ENCODE measurements around the gene MCM3.

Gene MCM3

DNA sequence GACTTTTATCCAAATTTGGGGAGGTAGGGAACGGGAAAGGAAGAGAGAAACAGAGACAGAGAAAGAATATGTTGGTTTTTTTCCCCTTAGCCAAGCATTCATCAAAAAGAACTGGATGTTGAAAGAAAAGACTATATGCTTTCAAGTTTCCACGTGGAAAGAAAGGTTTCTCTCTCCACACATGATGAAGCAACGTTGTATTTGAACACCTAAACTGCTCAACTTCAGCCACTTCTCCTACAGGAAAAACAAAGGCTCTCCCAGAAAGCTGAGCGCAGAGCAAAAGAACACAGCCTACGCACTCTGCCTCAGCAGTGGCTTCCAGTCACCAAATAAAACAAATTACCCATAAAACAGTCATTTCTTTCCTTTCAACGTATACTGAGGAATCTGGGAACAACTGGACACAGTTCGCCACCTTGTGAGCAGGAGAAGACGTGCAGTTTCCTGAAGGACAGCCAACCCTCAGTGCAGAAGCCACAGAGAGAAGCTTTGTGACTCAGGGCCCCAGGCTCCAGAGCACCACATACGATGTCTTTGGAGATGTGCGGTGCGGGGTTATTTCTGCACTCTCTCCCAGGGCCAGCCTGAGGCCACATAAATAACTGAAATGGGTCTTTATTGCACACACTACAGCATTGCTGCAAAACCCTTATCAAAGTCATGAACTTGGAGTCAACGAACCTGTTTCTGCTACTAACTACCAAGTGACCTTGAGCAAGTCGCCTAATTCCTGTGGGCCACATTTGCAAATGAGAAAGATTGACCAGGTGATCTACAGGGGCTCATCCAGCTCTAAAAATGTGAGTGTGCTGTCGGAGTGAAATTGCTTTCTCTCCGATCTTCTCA, 50.3 kb downstream of the MCM3 start:
- TF ChIP-seq POLR2AphosphoS5 (IDR thresholded peaks at IDR 0.05; ENCODE audit: low read depth) (no peak), GABPA (IDR thresholded peaks at IDR 0.05; ENCODE audit: low read depth) (no peak), SPI1 (IDR thresholded peaks at IDR 0.05; ENCODE audit: borderline replicate concordance, low read depth) (no peak)
- TF ChIP-seq, protein P1, sequence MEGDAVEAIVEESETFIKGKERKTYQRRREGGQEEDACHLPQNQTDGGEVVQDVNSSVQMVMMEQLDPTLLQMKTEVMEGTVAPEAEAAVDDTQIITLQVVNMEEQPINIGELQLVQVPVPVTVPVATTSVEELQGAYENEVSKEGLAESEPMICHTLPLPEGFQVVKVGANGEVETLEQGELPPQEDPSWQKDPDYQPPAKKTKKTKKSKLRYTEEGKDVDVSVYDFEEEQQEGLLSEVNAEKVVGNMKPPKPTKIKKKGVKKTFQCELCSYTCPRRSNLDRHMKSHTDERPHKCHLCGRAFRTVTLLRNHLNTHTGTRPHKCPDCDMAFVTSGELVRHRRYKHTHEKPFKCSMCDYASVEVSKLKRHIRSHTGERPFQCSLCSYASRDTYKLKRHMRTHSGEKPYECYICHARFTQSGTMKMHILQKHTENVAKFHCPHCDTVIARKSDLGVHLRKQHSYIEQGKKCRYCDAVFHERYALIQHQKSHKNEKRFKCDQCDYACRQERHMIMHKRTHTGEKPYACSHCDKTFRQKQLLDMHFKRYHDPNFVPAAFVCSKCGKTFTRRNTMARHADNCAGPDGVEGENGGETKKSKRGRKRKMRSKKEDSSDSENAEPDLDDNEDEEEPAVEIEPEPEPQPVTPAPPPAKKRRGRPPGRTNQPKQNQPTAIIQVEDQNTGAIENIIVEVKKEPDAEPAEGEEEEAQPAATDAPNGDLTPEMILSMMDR (IDR thresholded peaks at IDR 0.05; ENCODE audit: insufficient read depth, low read length): no peak
- TF ChIP-seq, protein P2, sequence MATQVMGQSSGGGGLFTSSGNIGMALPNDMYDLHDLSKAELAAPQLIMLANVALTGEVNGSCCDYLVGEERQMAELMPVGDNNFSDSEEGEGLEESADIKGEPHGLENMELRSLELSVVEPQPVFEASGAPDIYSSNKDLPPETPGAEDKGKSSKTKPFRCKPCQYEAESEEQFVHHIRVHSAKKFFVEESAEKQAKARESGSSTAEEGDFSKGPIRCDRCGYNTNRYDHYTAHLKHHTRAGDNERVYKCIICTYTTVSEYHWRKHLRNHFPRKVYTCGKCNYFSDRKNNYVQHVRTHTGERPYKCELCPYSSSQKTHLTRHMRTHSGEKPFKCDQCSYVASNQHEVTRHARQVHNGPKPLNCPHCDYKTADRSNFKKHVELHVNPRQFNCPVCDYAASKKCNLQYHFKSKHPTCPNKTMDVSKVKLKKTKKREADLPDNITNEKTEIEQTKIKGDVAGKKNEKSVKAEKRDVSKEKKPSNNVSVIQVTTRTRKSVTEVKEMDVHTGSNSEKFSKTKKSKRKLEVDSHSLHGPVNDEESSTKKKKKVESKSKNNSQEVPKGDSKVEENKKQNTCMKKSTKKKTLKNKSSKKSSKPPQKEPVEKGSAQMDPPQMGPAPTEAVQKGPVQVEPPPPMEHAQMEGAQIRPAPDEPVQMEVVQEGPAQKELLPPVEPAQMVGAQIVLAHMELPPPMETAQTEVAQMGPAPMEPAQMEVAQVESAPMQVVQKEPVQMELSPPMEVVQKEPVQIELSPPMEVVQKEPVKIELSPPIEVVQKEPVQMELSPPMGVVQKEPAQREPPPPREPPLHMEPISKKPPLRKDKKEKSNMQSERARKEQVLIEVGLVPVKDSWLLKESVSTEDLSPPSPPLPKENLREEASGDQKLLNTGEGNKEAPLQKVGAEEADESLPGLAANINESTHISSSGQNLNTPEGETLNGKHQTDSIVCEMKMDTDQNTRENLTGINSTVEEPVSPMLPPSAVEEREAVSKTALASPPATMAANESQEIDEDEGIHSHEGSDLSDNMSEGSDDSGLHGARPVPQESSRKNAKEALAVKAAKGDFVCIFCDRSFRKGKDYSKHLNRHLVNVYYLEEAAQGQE (IDR thresholded peaks at IDR 0.05; ENCODE audit: insufficient replicate concordance, low read depth): no peak
- no peaks in the 10 kb centered on the region for H3K27me3 ChIP-seq (ENCODE audit: insufficient read depth, poor library complexity, severe bottlenecking)
- peak in 1 of 2 experiments; percentile 15 for DNase-seq (ENCODE audit: low read depth in 1 of 2, low spot score in 1 of 2)
- H3K27ac ChIP-seq (replicated peaks): no peak overlapping the region
- H3K4me3 ChIP-seq (replicated peaks; ENCODE audit: insufficient read depth, low read length): no peak overlapping the region

DNA sequence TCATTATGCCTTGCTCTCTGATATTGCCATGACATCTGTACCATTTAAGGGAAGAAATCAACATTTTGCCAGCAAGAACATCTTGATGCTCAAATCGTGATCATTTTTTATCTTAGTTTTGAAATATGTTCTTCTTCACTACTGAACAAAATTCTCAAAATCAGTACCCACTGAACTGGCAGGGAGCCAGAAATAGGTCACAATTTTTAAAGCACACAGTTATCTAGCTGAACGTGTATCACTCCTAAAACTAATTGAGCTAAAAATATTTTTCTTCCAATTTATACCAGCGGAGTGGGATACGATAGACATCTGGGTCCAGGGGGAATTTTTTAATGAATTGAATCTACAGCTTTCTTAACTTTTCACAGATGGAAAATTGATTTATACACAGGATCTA, 51.5 kb downstream of the MCM3 start:
- DNase-seq (ENCODE audit: low read depth in 1 of 2, low spot score in 1 of 2): no peak
- H3K27me3 ChIP-seq (ENCODE audit: insufficient read depth, poor library complexity, severe bottlenecking): no peaks in the 10 kb centered on the region
- TF ChIP-seq SPI1 (IDR thresholded peaks at IDR 0.05; ENCODE audit: borderline replicate concordance, low read depth) (no peak), POLR2AphosphoS5 (IDR thresholded peaks at IDR 0.05; ENCODE audit: low read depth) (no peak), GABPA (IDR thresholded peaks at IDR 0.05; ENCODE audit: low read depth) (no peak)
- TF ChIP-seq, protein P2 (IDR thresholded peaks at IDR 0.05; ENCODE audit: insufficient replicate concordance, low read depth): no peak
- TF ChIP-seq, protein P1 (IDR thresholded peaks at IDR 0.05; ENCODE audit: insufficient read depth, low read length): no peak
- no peak overlapping the region for H3K27ac ChIP-seq (replicated peaks)
- no peak overlapping the region for H3K4me3 ChIP-seq (replicated peaks; ENCODE audit: insufficient read depth, low read length)

DNA sequence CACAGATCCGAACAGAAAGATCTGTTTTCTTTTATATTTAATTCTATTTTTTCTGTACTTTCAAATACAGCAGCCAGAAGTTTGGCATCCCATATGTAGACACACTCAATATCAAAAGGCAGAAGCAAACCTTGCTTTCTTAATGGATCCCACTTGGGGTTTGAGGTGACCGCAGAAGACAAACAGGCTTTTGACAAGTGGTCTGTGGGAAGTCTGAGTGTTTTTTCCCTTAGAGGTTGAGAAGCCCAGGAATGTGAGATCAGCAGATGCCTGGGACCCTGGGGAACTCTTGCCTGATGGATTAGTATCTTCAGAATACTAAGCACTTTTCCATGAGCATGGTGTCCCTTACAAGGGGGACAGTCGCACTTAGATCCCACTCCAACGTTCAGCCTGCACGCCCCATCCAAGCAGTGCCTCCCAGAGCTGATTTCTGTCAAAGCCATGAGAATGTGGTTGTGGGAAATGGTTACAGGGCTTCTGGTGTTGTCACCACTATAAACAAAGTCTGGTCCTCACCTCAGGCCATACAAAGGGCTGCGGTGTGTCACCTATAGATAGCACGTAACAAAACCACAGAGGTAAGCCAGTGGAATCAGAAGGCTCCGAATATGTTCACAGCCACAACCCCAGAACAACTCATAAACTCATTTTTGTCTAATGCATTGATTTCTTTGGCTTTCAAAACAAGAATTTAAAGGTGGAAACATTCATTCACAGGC, 53.0 kb downstream of the MCM3 start:
- Histone ChIP-seq H3K27me3 (ENCODE audit: insufficient read depth, poor library complexity, severe bottlenecking) (no peaks in the 10 kb centered on the region), H3K4me3 (replicated peaks; ENCODE audit: insufficient read depth, low read length) (no peak overlapping the region), H3K27ac (replicated peaks) (no peak overlapping the region)
- DNase-seq (ENCODE audit: low read depth in 1 of 2, low spot score in 1 of 2): no peak
- no peak for TF ChIP-seq SPI1 (IDR thresholded peaks at IDR 0.05; ENCODE audit: borderline replicate concordance, low read depth)

DNA sequence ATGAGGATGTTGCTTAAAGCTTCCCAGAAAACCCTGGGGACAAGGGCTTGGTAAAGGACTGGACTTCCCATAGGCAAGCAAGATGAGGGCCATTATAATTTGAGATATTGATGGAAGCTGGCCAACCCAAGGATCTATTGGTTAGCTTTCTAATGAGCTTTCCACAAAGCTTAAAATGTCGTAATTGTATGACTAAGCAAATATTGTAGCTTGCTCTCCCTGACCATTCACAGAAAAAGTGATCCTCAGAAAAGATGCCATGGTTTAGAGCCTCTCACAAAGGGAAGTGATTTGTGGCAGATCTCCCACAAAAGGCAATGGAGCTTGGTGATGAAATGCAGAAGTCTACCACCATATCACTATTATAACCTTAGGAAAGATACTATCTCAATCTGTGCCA, 53.9 kb downstream of the MCM3 start:
- peak in 1 of 2 experiments; percentile 4 for DNase-seq (ENCODE audit: low read depth in 1 of 2, low spot score in 1 of 2)
- TF ChIP-seq, protein P2 (IDR thresholded peaks at IDR 0.05; ENCODE audit: insufficient replicate concordance, low read depth): no peak
- TF ChIP-seq SPI1 (IDR thresholded peaks at IDR 0.05; ENCODE audit: borderline replicate concordance, low read depth): peak; percentile 48; the same call in 1 of the 2 replicates
- TF ChIP-seq POLR2AphosphoS5 (IDR thresholded peaks at IDR 0.05; ENCODE audit: low read depth): no peak
- no peak for TF ChIP-seq GABPA (IDR thresholded peaks at IDR 0.05; ENCODE audit: low read depth)
- H3K27ac ChIP-seq (replicated peaks): no peak overlapping the region
- H3K4me3 ChIP-seq (replicated peaks; ENCODE audit: insufficient read depth, low read length): no peak overlapping the region
- no peaks in the 10 kb centered on the region for H3K27me3 ChIP-seq (ENCODE audit: insufficient read depth, poor library complexity, severe bottlenecking)

Data from HL-60 (cell line).